NCI-H2029 treated with DMSO at 0.1 percent for 48 hours (cell line): Measurements from ENCODE around the gene ABCD3.
A peak's percentile ranks its signal among the peaks of the same experiment; 100 is the strongest.
"Not testable (repeated sequence)": the region's sequence is repeated elsewhere in the genome, so short reads cannot be mapped to it uniquely, and the experiment has no call there.

Experiments
- DNase-seq: peaks from one replicate; lab custom pipeline; 2025; lab: John Stamatoyannopoulos, UW

ABCD3 gene

GRCh38 chr1:94550800-94551241, 132.6 kb downstream of the ABCD3 start:
- no peak for DNase-seq

- DNase-seq = no peak
These were observed 133.3 kb downstream of the ABCD3 start for GRCh38 chr1:94551449-94551848.

- DNase-seq = no peak
These were observed 133.9 kb downstream of the ABCD3 start for GRCh38 chr1:94552071-94552586.

DNA sequence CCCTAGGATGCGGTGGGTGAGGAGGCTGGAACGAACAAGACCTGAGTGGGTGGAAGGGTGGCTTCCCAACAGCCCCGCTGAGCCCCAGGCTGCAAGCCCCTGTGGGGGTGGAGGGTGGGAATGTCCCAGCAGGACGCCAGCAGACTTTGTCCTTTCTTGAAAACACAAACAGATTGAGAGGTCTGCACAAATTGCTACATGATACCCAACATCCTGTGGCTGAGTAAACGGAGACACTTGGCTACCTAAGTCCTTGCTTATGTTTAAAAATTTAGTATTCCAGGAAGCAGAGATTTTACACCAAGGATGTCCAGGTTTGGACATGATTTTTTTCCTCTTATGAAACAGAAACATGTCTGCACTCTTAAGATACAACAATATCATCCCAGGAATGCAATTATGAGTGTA, 135.1 kb downstream of the ABCD3 start:
- no peak for DNase-seq

DNA sequence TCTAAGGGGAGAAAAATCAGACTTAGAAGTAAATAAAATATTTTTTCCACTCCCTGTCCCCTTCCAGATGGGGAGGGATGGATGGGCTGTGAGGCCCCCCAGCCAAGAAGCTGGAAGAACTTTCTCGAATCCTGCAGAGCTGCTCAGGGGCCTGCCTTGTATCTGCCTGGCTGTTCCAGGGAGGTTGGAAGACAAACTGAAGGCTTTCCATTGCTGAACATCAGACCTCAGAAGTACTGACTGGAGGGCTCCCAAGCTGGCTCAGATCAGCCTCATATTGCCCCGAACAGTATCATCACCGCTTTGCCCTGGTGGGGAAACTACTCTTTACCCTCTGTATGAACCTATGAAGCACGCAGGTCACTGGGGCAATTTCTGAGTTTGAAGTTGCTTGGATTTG, 135.7 kb downstream of the ABCD3 start:
- DNase-seq = no peak

DNA sequence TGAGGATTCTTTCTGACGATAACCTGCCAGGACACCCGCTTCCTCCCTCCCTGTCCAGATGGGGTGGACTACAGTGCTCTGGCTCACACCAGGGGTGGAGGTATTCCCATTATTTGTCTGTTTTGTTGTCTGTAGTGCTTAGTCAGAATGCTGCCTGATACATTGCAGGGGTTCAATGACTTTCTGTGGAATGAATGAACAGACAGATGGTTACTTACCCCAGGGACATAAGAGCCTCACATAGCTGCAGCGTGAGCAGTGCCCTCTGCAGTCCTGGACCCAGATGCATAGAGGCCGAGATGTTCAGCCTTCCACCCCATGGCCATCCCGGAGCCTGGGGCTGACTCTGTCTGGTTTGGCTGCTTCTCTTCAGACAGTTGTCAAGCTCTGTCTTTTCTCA, 136.4 kb downstream of the ABCD3 start:
- no peak for DNase-seq

GRCh38 chr1:94555091-94555490, 136.9 kb downstream of the ABCD3 start:
- no peak for DNase-seq

DNA sequence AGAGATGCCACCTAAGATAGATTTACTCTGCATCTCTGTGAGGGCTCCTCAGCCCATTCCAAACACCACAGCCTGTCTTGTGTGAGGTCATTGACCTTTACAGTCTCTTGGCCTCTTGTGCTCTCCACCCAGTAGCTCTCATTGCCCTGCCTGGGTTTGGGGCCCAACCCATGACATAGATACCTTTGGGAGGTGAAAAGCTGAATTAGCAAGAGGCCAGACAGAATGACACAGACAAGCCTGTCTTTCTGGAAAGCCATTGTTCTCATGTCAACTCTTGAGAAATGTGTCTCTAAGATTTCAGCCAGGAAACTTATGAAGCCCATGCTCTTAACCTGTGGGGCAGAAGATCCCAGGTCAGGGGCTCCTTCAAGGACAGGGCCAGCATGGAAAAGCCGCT, 141.7 kb downstream of the ABCD3 start:
- DNase-seq = no peak

DNA sequence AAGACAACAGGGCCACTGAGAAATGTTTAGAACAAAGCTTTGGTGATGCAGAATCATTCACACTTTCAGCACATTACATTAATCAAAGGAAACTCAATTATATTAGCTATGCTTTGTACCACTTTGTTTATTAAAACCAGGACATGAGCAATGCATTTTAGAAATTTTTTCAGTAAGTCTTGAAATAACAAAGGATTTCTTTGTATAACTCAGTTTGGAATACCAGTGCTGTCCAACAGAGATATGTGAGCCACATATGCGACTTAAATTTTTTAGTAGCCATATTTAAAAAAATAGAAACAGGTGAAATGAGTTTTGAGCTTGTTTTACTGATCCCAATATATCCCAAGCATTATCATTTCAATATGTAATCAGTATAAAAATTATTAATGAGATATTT, 142.1 kb downstream of the ABCD3 start:
- no peak for DNase-seq

GRCh38 chr1:94562519-94563260, 144.5 kb downstream of the ABCD3 start:
- DNase-seq = peak; percentile 23

DNA sequence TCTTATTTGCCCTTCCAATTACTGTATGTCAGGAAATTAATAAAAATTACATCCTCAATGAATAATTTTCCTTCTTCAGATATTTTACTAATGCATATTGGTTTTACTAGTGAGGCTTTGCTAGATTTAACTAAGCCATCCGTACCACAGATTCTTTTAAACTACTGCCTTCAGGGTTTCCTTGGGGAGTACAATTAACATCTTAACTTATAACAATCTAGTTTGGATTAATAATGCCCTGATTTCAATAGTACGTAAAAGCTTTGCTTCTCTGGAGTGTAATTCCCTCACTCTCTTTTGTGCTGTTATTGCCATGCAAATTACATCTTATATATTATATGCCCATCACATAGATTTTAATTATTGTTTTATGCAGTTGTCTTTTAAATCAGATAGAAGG, 147.7 kb downstream of the ABCD3 start:
- no peak for DNase-seq

DNA sequence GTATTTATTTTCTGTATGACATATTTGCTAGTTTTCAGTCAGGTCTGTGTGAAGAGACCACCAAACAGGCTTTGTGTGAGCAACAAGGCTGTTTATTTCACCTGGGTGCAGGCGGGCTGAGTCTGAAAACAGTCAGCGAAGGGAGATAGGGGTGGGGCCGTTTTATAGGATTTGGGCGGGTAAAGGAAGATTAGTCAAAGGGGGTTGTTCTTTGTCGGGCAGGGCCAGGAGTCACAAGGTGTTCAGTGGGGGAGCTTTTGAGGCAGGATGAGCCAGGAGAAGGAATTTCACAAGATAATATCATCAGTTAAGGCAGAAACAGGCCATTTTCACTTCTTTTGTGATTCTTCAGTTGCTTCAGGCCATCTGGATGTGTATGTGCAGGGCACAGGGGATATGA, 148.2 kb downstream of the ABCD3 start:
- not testable (repeated sequence) for DNase-seq

GRCh38 chr1:94567975-94568607, 149.9 kb downstream of the ABCD3 start:
- DNase-seq = not testable (repeated sequence)
